COLO829 (cell line): ENCODE data around the gene CENPB.

Source experiments
- DNase-seq: peaks from one replicate; pipeline ENCODE4 v3.0.0; 2012; ENCODE audit warnings: low spot score

The CENPB gene

GRCh38 chr20:3748073-3748472 lies 38.5 kb downstream of the CENPB start:
- no peak for DNase-seq

DNA sequence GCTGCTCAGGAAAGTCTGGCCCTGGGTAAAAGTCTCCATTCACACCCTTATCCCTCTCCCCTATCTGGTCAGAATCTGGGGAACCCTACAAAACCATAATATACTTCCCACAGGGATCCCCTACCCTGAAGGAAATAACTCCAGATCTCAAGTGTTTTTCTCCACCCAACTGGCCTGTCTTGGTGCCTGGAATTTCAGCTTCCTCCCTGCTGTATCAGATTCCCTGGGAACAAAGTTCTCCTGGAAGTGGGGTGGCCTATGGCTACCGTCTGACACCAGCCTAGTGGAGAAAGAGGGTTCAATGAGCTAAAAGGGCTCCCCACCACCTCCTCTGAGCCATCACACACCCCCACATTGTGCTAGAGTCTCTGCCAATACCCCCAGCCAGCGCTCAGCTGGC lies 39.1 kb downstream of the CENPB start:
- DNase-seq = no peak

DNA sequence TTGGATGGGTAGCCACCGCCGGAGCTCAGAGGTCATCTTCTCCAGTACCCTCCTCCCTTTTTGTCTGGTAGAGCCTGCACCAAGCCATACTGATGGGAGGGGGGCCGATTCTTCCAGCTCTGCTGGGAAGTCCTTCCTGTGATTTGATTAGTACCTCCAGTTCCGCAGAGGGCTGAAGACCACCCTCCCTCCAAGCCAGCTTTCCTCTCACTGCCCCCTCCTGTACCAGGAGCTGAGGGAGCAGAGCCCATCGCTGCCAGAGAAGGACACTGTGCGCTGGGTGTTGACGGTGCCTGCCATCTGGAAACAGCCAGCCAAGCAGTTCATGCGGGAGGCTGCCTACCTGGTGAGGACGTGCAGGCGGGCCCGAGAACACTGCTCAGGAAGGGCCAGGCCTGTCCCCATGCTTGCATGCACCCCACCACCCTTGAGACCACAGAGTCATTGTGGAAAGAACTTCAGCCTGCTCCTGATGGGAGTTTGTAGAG lies 40.8 kb downstream of the CENPB start:
- DNase-seq = no peak

DNA sequence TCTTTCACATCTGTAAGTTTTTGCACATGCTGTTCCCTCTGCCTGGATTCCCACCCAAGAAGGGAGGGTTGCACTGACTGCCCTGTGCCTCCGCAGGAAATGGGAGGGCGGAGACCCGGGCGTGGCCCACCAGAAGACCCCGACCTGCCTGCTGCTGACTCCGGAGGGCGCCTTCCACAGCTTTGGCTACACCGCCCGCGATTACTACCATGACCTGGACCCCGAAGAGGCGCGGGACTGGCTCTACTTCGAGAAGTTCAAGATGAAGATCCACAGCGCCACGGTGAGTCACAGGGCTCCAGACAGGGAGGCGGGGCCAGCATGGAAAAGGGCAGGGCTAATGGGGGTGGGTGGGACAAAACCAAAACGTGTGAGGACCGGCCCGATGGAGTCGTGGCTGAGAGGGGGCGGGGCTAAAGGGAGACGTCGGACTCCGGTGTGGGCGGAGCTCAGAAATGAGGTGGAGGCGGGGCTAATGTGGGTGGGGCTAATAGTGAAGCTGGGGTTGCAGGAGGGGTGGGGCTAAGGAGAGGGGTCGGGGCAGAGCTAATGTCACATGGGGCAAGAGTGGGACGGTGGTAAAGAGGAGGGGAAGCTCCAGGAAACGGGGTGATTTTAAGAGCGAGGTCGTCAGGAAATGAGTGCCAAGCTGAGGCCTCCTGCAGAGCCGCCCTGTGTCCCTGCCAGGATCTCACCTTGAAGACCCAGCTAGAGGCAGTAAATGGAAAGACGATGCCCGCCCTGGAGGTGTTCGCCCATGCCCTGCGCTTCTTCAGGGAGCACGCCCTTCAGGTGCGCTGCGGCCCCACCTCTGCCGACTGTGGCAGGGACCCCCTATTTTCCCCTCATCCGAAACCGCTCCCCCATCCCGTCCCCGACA lies 41.5 kb downstream of the CENPB start:
- DNase-seq = peak; percentile 96

DNA sequence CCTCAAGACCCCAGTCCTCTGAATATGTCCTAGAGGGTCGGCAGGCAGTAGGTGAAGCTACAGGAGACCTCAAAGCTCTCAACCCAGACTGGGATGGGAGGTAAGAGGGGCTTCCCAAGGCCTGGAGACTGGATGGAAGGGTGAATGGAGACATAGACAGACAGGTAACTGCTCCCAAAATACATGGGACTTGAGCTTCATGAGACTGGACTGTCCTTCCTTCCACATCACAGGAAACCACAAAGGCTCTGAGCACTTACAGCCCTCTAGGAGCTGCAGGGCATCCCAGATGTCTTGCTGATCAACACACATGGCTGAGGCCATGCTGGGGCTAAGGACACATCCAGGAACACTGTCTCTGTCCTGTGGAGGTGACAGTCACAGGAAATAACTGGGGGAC lies 42.5 kb downstream of the CENPB start:
- no peak for DNase-seq

DNA sequence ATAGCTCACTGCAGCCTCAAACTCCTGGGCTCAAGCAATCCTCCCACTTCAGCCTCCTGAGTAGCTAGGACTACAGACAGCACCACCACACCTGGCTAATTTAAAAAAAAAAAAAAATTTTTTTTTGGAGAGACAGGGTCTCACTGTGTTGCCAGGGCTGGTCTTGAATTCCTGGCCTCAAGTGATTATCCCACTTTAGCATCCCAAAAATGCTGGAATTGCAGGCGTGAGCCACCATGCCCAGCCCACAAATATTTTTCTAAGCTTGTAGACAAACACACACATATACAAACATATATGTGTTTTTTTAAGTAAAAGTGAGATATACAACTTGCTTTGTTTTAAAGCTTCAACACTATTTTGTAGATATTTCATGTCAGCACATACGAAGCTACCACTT lies 43.3 kb downstream of the CENPB start:
- DNase-seq = no peak

GRCh38 chr20:3741836-3742458 lies 44.6 kb downstream of the CENPB start:
- no peak for DNase-seq

- DNase-seq = no peak
These were observed 45.8 kb downstream of the CENPB start for GRCh38 chr20:3740615-3741301.

GRCh38 chr20:3739926-3740451 lies 46.6 kb downstream of the CENPB start:
- DNase-seq = no peak

- DNase-seq = no peak
These were observed 47.2 kb downstream of the CENPB start for GRCh38 chr20:3739054-3739925.

- no peak for DNase-seq
These were observed 48.2 kb downstream of the CENPB start for GRCh38 chr20:3738111-3739053.

GRCh38 chr20:3735768-3736167 lies 50.8 kb downstream of the CENPB start:
- DNase-seq = no peak

GRCh38 chr20:3734111-3734843 lies 52.3 kb downstream of the CENPB start:
- no peak for DNase-seq
